Mesendoderm (in vitro differentiated cells): ENCODE measurements around the gene SUN5.

Experiments
- DNase-seq: peaks from one replicate; pipeline ENCODE4 v3.0.0; 2013
- H2AK5ac ChIP-seq: 2 replicates; pipeline ENCODE4 v1.6.1; 2013; ENCODE audit warnings: low read length, inconsistent platforms
- H2BK120ac ChIP-seq: 2 replicates; pipeline ENCODE4 v1.6.1; 2013; ENCODE audit warnings: low read depth, mild to moderate bottlenecking, low read length, moderate library complexity, mixed read lengths
- H2BK15ac ChIP-seq: replicated peaks from 2 replicates; pipeline ENCODE4 v1.6.1; 2013; ENCODE audit warnings: low read depth, mild to moderate bottlenecking, moderate library complexity
- H2BK5ac ChIP-seq: 2 replicates; pipeline ENCODE4 v1.6.1; 2013; ENCODE audit warnings: low read length, inconsistent platforms
- H3K18ac ChIP-seq: 2 replicates; pipeline ENCODE4 v1.6.1; 2013; ENCODE audit warnings: mild to moderate bottlenecking, low read length, mixed read lengths
- H3K23ac ChIP-seq: one replicate; pipeline ENCODE4 v1.6.1; 2013; ENCODE audit warnings: low read length
- H3K27ac ChIP-seq: 2 replicates; pipeline ENCODE4 v1.5.1; 2013; ENCODE audit warnings: low read depth, mild to moderate bottlenecking, inconsistent platforms, low read length, moderate library complexity
- H3K27me3 ChIP-seq: 2 replicates; pipeline ENCODE4 v1.6.1; 2013; ENCODE audit warnings: low read length, control low read depth, mild to moderate bottlenecking, inconsistent platforms; ENCODE audit not compliant: insufficient read depth, poor library complexity
- H3K36me3 ChIP-seq: 2 replicates; pipeline ENCODE4 v1.6.1; 2013; ENCODE audit warnings: low read length, inconsistent platforms; ENCODE audit not compliant: control insufficient read depth, insufficient read depth
- H3K4ac ChIP-seq: one replicate; pipeline ENCODE4 v1.6.1; 2013; ENCODE audit warnings: low read depth, mild to moderate bottlenecking, low read length, moderate library complexity
- H3K4me1 ChIP-seq: 2 replicates; pipeline ENCODE4 v1.6.1; 2013; ENCODE audit warnings: low read depth, low read length, inconsistent platforms; ENCODE audit not compliant: control insufficient read depth
- H3K4me2 ChIP-seq: 2 replicates; pipeline ENCODE4 v1.6.1; 2013; ENCODE audit warnings: low read length
- H3K4me3 ChIP-seq: 2 replicates; pipeline ENCODE4 v1.5.1; 2013; ENCODE audit warnings: mild to moderate bottlenecking, low read length
- H3K56ac ChIP-seq: one replicate; pipeline ENCODE4 v1.6.1; 2013; ENCODE audit warnings: low read length
- H3K79me1 ChIP-seq: 2 replicates; pipeline ENCODE4 v1.6.1; 2013; ENCODE audit warnings: low read length, inconsistent platforms
- H3K79me2 ChIP-seq: 2 replicates; pipeline ENCODE4 v1.6.1; 2013; ENCODE audit warnings: mild to moderate bottlenecking, low read length; ENCODE audit not compliant: control insufficient read depth, insufficient read depth
- H3K9ac ChIP-seq: 2 replicates; pipeline ENCODE4 v1.6.1; 2013; ENCODE audit warnings: low read length, inconsistent platforms
- H4K5ac ChIP-seq: one replicate; pipeline ENCODE4 v1.6.1; 2013; ENCODE audit warnings: low read length
- H4K8ac ChIP-seq: one replicate; pipeline ENCODE4 v1.6.1; 2013; ENCODE audit warnings: low read depth, mild to moderate bottlenecking, control low read depth, low read length, moderate library complexity
- whole genome bisulfite sequencing: extraction: QIAGEN DNeasy Blood & Tissue Kit; methylation state at CpG from one replicate; pipeline ENCODE4 v1.1.7; 2013; ENCODE audit warnings: low lambda C conversion rate, missing lambda C conversion rate; ENCODE audit not compliant: insufficient coverage; ENCODE audit errors: extremely low coverage; 5-methylcytosine and 5-hydroxymethylcytosine counted together

Gene SUN5

DNA sequence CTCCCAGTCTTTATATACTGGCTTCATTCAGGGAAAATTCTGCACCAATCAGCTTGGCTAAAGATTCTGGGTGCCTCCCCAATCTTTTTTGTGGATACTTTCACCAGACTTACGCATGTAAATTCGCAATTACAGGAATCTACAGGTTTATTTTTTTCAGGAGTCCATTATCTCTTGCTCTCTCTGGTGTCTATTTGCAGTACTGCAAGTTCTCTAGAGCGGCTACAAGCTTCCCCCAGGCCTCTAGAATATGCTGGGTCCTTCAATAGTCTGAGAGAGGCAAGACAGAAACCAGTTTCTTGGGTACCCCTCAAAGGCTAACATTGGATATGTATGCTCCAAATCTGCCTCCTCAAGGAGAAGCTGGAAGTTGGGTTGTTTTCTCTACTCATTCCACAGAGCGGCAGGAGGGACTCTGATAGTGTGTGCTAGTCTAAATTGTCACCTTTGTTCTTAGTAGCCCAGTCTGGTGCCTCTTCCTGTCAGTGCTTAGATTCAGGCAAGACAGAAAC is 58.5 kb downstream of the SUN5 start:
- Histone ChIP-seq H3K27ac (peak overlapping the region; percentile 18), H3K79me2 (no peaks in the 10 kb centered on the region), H3K18ac (peak overlapping the region; percentile 97), H3K9ac (peak overlapping the region; percentile 41), H3K56ac (peak overlapping the region; percentile 76), H3K79me1 (no peaks in the 10 kb centered on the region), H2AK5ac (no peak overlapping the region), H4K5ac (no peak overlapping the region), H2BK15ac (peak overlapping the region; percentile 57), H3K36me3 (no peaks in the 10 kb centered on the region), H3K4me1 (peaks cover 5% of the 10 kb centered on the region), H4K8ac (peak overlapping the region; percentile 86), H3K4me3 (no peak overlapping the region), H3K4ac (peak overlapping the region; percentile 81), H3K4me2 (no peak overlapping the region), H2BK5ac (peak overlapping the region; percentile 58), H2BK120ac (peak overlapping the region; percentile 100), H3K23ac (no peak overlapping the region), H3K27me3 (no peaks in the 10 kb centered on the region)
- no CpG with 5 or more reads among the region's 4 CpGs for WGBS
- peak; percentile 76 for DNase-seq

DNA sequence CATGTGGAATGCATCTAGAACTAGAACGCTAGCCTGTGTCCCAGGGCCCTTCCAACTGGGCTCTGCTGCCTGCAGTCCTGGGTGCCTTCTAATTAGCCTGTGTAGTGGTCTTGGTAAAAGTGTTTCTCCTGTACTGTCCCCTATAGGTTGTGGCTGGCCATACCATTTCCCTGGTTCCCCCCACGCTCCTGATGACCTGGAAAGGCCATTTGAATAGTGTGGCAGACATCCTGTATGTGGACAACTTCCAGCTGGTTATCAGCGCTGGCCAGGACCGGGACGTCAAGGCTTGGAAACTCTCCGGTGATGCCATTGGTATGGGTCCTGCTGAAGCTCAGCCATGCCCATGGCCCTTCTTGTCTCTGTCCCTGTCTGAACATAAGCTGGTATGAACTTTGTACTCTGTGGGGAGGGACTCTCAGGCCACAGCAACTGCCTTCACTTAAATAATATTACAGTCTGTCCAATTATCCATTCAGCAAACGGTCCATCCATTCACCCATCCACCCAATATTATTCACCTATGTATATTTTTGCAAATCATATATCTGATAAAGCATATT is 60.7 kb downstream of the SUN5 start:
- H3K4me1 ChIP-seq: peaks cover 5% of the 10 kb centered on the region
- H3K4ac ChIP-seq: no peak overlapping the region
- WGBS: 100% methylated on average over 1 of the region's 7 CpGs
- no peak overlapping the region for H3K4me3 ChIP-seq
- no peak overlapping the region for H3K18ac ChIP-seq
- DNase-seq: no peak
- no peaks in the 10 kb centered on the region for H3K79me1 ChIP-seq
- H2BK15ac ChIP-seq: no peak overlapping the region
- H4K8ac ChIP-seq: no peak overlapping the region
- H3K79me2 ChIP-seq: no peaks in the 10 kb centered on the region
- no peaks in the 10 kb centered on the region for H3K27me3 ChIP-seq
- H3K27ac ChIP-seq: no peak overlapping the region
- no peak overlapping the region for H4K5ac ChIP-seq
- H2AK5ac ChIP-seq: no peak overlapping the region
- peak overlapping the region; percentile 58 for H3K56ac ChIP-seq
- no peak overlapping the region for H3K23ac ChIP-seq
- no peak overlapping the region for H3K4me2 ChIP-seq
- no peak overlapping the region for H2BK5ac ChIP-seq
- no peak overlapping the region for H2BK120ac ChIP-seq
- no peaks in the 10 kb centered on the region for H3K36me3 ChIP-seq
- no peak overlapping the region for H3K9ac ChIP-seq

DNA sequence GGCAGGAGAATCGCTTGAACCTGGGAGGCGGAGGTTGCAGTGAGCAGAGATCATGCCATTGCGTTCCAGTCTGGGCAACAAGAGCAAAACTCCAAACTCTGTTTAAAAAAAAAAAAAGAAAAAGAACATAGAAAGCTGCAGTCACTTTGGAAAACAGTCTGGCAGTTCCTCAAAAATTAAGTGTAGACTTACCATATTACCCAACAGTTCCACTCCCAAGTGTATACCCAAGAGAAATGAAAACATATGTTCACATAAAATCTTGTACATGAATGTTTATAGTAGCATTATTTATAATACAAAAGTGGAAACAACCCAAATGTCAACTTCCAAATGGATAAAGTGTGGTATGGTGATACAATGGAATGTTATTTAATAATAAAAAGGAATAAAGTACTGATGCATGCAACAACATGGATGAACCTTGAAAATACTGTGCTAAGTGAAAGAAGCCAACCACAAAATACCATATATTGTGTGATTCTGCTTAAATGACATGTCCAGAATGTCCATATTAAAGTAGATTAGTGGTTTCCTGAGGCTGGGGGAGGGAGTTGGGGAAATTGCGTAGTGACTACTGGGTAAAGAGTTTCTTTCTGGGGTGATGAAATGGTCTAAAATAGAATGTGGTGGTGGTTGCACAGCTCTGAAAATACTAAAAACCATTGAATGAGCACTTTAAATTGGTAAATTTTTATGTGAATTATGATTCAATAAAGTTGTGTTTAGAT is 62.9 kb downstream of the SUN5 start:
- Histone ChIP-seq H3K9ac (no peak overlapping the region), H2BK15ac (no peak overlapping the region), H3K4me3 (no peak overlapping the region), H3K4ac (no peak overlapping the region), H3K79me2 (no peaks in the 10 kb centered on the region), H3K79me1 (no peaks in the 10 kb centered on the region), H4K5ac (no peak overlapping the region), H2AK5ac (no peak overlapping the region), H3K4me2 (no peak overlapping the region), H3K27me3 (no peaks in the 10 kb centered on the region), H3K23ac (no peak overlapping the region), H3K18ac (no peak overlapping the region), H3K36me3 (no peaks in the 10 kb centered on the region), H3K27ac (no peak overlapping the region), H2BK120ac (no peak overlapping the region), H3K4me1 (peaks cover 5% of the 10 kb centered on the region), H4K8ac (no peak overlapping the region), H3K56ac (no peak overlapping the region), H2BK5ac (no peak overlapping the region)
- no CpG with 5 or more reads among the region's 4 CpGs for WGBS
- DNase-seq: no peak

DNA sequence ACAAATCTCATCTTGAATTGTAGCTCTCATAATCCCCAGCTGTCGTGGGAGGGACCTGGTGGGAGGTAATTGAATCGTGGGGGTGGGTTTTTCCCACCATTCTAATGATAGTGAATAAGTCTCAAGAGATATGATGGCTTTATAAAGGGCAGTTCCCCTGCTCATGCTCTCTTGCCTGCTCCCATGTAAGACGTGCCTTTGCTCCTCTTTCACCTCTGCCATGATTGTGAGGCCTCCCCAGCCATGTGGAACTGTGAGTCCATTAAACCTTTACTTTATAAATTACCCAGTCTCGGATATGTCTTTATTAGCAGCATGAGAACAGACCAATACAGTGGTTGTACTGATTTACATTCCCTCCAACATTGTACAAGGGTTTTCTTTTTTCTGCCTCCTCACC is 69.7 kb downstream of the SUN5 start:
- Histone ChIP-seq H3K56ac (no peak overlapping the region), H3K79me1 (no peaks in the 10 kb centered on the region), H3K4ac (no peak overlapping the region), H3K4me1 (no peaks in the 10 kb centered on the region), H3K9ac (no peak overlapping the region), H3K36me3 (no peaks in the 10 kb centered on the region), H3K27me3 (no peaks in the 10 kb centered on the region), H3K23ac (no peak overlapping the region), H4K8ac (no peak overlapping the region), H3K27ac (no peak overlapping the region), H3K18ac (no peak overlapping the region), H2BK15ac (no peak overlapping the region), H2AK5ac (no peak overlapping the region), H2BK120ac (no peak overlapping the region), H2BK5ac (no peak overlapping the region), H3K79me2 (no peaks in the 10 kb centered on the region), H3K4me2 (no peak overlapping the region), H4K5ac (no peak overlapping the region), H3K4me3 (no peak overlapping the region)
- no CpG with 5 or more reads among the region's 4 CpGs for WGBS
- DNase-seq: no peak
